OCI-LY1 (cell line): ENCODE data around the gene MEAF6.

ENCODE experiments used
- H2AFZ ChIP-seq: fragments of 200-600 bp; sonication (generic), shearing (Covaris generic); 2 replicates; pipeline ENCODE4 v1.6.0; 2014; ENCODE audit warnings: antibody characterized with exemption, mild to moderate bottlenecking, low read length
- H3F3A ChIP-seq: fragments of 200-600 bp; sonication (generic), shearing (Covaris generic); 2 replicates; pipeline ENCODE4 v1.6.0; 2014; ENCODE audit warnings: mild to moderate bottlenecking, antibody characterized with exemption, low read length, moderate library complexity; ENCODE audit not compliant: insufficient read depth
- H3K27ac ChIP-seq: fragments of 200-600 bp; sonication (generic); 2 replicates; pipeline ENCODE4 v1.5.1; 2014; ENCODE audit warnings: low read length, mixed run types, mild to moderate bottlenecking, low read depth; ENCODE audit not compliant: poor library complexity, severe bottlenecking
- H3K27me3 ChIP-seq: fragments of 200-600 bp; sonication (generic); 2 replicates; pipeline ENCODE4 v1.6.0; 2014; ENCODE audit warnings: antibody characterized with exemption, mild to moderate bottlenecking, low read length, moderate library complexity; ENCODE audit not compliant: insufficient read depth
- H3K36me3 ChIP-seq: fragments of 200-600 bp; sonication (generic); 2 replicates; pipeline ENCODE4 v1.6.1; 2014; ENCODE audit warnings: mild to moderate bottlenecking, antibody characterized with exemption, low read length, moderate library complexity, mixed read lengths; ENCODE audit not compliant: insufficient read depth
- H3K4me1 ChIP-seq: fragments of 200-600 bp; sonication (generic); 2 replicates; pipeline ENCODE4 v1.5.1; 2014; ENCODE audit warnings: mild to moderate bottlenecking, low read length, moderate library complexity; ENCODE audit not compliant: insufficient read depth, severe bottlenecking
- H3K4me2 ChIP-seq: fragments of 200-600 bp; sonication (generic), shearing (Covaris generic); 2 replicates; pipeline ENCODE4 v1.6.1; 2014; ENCODE audit warnings: low read length
- H3K4me3 ChIP-seq: fragments of 200-600 bp; sonication (generic); 2 replicates; pipeline ENCODE4 v1.5.1; 2014; ENCODE audit warnings: low read length, low read depth, mild to moderate bottlenecking, mixed read lengths; ENCODE audit not compliant: poor library complexity, severe bottlenecking
- H3K79me2 ChIP-seq: fragments of 200-600 bp; shearing (Covaris generic); 2 replicates; pipeline ENCODE4 v1.6.1; 2016; ENCODE audit warnings: mixed run types, low read length, mixed read lengths; ENCODE audit not compliant: insufficient read depth
- H3K9ac ChIP-seq: fragments of 200-600 bp; sonication (generic), shearing (Covaris generic); 2 replicates; pipeline ENCODE4 v1.6.1; 2014; ENCODE audit warnings: mild to moderate bottlenecking, low read length, mixed read lengths
- H3K9me2 ChIP-seq: fragments of 200-600 bp; sonication (generic), shearing (Covaris generic); 2 replicates; pipeline ENCODE4 v1.6.1; 2014; ENCODE audit warnings: low read depth, mild to moderate bottlenecking, low read length, mixed read lengths
- H3K9me3 ChIP-seq: fragments of 200-600 bp; shearing (Covaris generic); 2 replicates; pipeline ENCODE4 v1.6.1; 2014; ENCODE audit warnings: low read length, mixed read lengths
- H4K20me1 ChIP-seq: fragments of 200-600 bp; sonication (generic), shearing (Covaris generic); 2 replicates; pipeline ENCODE4 v1.6.0; 2016; ENCODE audit warnings: mild to moderate bottlenecking, low read length; ENCODE audit not compliant: insufficient read depth
- CTCF ChIP-seq: fragments of 200-600 bp; sonication (generic), shearing (Covaris generic); IDR thresholded peaks from 2 replicates; pipeline ENCODE4 v1.5.1; 2017; ENCODE audit warnings: mild to moderate bottlenecking, antibody characterized with exemption, low read length, moderate library complexity, mixed read lengths
- EZH2 ChIP-seq: fragments of 200-600 bp; sonication (generic), shearing (Covaris generic); IDR thresholded peaks from 2 replicates; pipeline ENCODE4 v1.8.0; 2017; ENCODE audit warnings: borderline replicate concordance, mixed run types, mild to moderate bottlenecking, antibody characterized with exemption, low read length, moderate library complexity, mixed read lengths

MEAF6 gene

GRCh38 chr1:37557402-37557801, 42.8 kb upstream of the MEAF6 start:
- no peaks in the 10 kb centered on the region for H3K27me3 ChIP-seq
- peaks cover 14% of the 10 kb centered on the region for H3K79me2 ChIP-seq
- no peak overlapping the region for H3K27ac ChIP-seq
- no peak overlapping the region for H3K4me2 ChIP-seq
- no peaks in the 10 kb centered on the region for H3K9me2 ChIP-seq
- H3K9ac ChIP-seq, result no peak overlapping the region
- H3K36me3 ChIP-seq, result peaks cover 4% of the 10 kb centered on the region
- peaks cover 8% of the 10 kb centered on the region for H3K9me3 ChIP-seq
- no peak for TF ChIP-seq EZH2
- no peak for TF ChIP-seq CTCF
- H4K20me1 ChIP-seq, result no peaks in the 10 kb centered on the region
- H2AFZ ChIP-seq, result no peak overlapping the region
- peaks cover 17% of the 10 kb centered on the region for H3K4me1 ChIP-seq
- H3F3A ChIP-seq, result no peaks in the 10 kb centered on the region
- no peak overlapping the region for H3K4me3 ChIP-seq

- Histone ChIP-seq H3K9ac (no peak within 1 kb of the TSS; the same call in 1 of the 2 replicates), H3F3A (no peaks in the 10 kb centered on the region), H3K36me3 (peaks cover 9% of the 10 kb centered on the region), H3K9me2 (no peaks in the 10 kb centered on the region), H3K4me2 (peak within 1 kb of the TSS; percentile 39; the same call in 1 of the 2 replicates), H3K79me2 (peaks cover 18% of the 10 kb centered on the region), H4K20me1 (no peaks in the 10 kb centered on the region), H3K27ac (no peak within 1 kb of the TSS), H2AFZ (no peak within 1 kb of the TSS), H3K4me3 (no peak within 1 kb of the TSS), H3K27me3 (no peaks in the 10 kb centered on the region), H3K4me1 (peaks cover 19% of the 10 kb centered on the region), H3K9me3 (peaks cover 8% of the 10 kb centered on the region)
- TF ChIP-seq EZH2 (no peak), CTCF (no peak)
Observed at GRCh38 chr1:37556712-37557196, 42.2 kb upstream of the MEAF6 start, which contains the start of gene DNALI1. DNALI1 (plus strand) TSS chr1:37556940; CDS start chr1:37556995, 55 bp downstream.

GRCh38 chr1:37553927-37554808, 39.6 kb upstream of the MEAF6 start, which contains the start of gene SNIP1:
SNIP1 (minus strand) TSS chr1:37554293; CDS start chr1:37554229, 64 bp downstream.
- TF ChIP-seq CTCF (no peak), EZH2 (no peak)
- H3F3A ChIP-seq, result no peaks in the 10 kb centered on the region
- H3K9ac ChIP-seq, result peak within 1 kb of the TSS; percentile 81
- peaks cover 27% of the 10 kb centered on the region for H3K36me3 ChIP-seq
- peak within 1 kb of the TSS; percentile 90 for H3K4me3 ChIP-seq
- no peaks in the 10 kb centered on the region for H4K20me1 ChIP-seq
- no peak within 1 kb of the TSS for H2AFZ ChIP-seq
- no peaks in the 10 kb centered on the region for H3K9me2 ChIP-seq
- peaks cover 8% of the 10 kb centered on the region for H3K9me3 ChIP-seq
- H3K27ac ChIP-seq, result no peak within 1 kb of the TSS
- no peaks in the 10 kb centered on the region for H3K27me3 ChIP-seq
- peaks cover 19% of the 10 kb centered on the region for H3K4me1 ChIP-seq
- peaks cover 18% of the 10 kb centered on the region for H3K79me2 ChIP-seq
- peak within 1 kb of the TSS; percentile 93 for H3K4me2 ChIP-seq
